DND-41 (cell line): ENCODE data around the gene MCL1.

ENCODE experiments used
- ATAC-seq: fragments of 200-7000 bp; cut with Tn5 transposase; 3 replicates; pipeline ENCODE4 v1.9.1; 2021; ENCODE audit warnings: low read depth; ENCODE audit not compliant: insufficient read depth
- DNase-seq: peaks from one replicate; pipeline ENCODE4 v3.0.0-alpha.2; 2020
- H2AFZ ChIP-seq: 2 replicates; pipeline ENCODE4 v1.6.0; 2012; ENCODE audit warnings: low read depth, low read length
- H3K27ac ChIP-seq: 2 replicates; pipeline ENCODE4 v1.5.1; 2012; ENCODE audit warnings: low read length, inconsistent platforms
- H3K27me3 ChIP-seq: fragments of 200-600 bp; sonication (generic); 2 replicates; pipeline ENCODE4 v1.6.0; 2012; ENCODE audit warnings: low read length, mild to moderate bottlenecking, inconsistent platforms; ENCODE audit not compliant: insufficient read depth, poor library complexity
- H3K36me3 ChIP-seq: 2 replicates; pipeline ENCODE4 v1.5.1; 2012; ENCODE audit warnings: low read length, inconsistent platforms; ENCODE audit not compliant: insufficient read depth
- H3K4me1 ChIP-seq: 2 replicates; pipeline ENCODE4 v1.5.1; 2012; ENCODE audit warnings: mild to moderate bottlenecking, low read length; ENCODE audit not compliant: insufficient read depth
- H3K4me2 ChIP-seq: 2 replicates; pipeline ENCODE4 v1.6.0; 2012; ENCODE audit warnings: mild to moderate bottlenecking, moderate library complexity, low read length, inconsistent platforms; ENCODE audit not compliant: insufficient read depth
- H3K4me3 ChIP-seq, 2 experiments: fragments of 200-600 bp in 1 of 2; shearing (Covaris generic) in 1 of 2; 2 replicates each; pipeline ENCODE4 v1.5.1; 2012 to 2016; ENCODE audit warnings: inconsistent platforms in 2 of 2, low read length in 2 of 2, mild to moderate bottlenecking in 2 of 2, low read depth in 1 of 2, moderate library complexity in 1 of 2
- H3K79me2 ChIP-seq: 2 replicates; pipeline ENCODE4 v1.6.0; 2012; ENCODE audit warnings: low read length, inconsistent platforms; ENCODE audit not compliant: insufficient read depth
- H3K9ac ChIP-seq: 2 replicates; pipeline ENCODE4 v1.6.0; 2012; ENCODE audit warnings: low read depth, mild to moderate bottlenecking, inconsistent platforms, low read length, moderate library complexity
- H3K9me3 ChIP-seq: 2 replicates; pipeline ENCODE4 v1.5.1; 2012; ENCODE audit warnings: low read length, moderate library complexity, mild to moderate bottlenecking, inconsistent platforms; ENCODE audit not compliant: insufficient read depth, severe bottlenecking
- H4K20me1 ChIP-seq: 2 replicates; pipeline ENCODE4 v1.6.0; 2012; ENCODE audit warnings: low read length; ENCODE audit not compliant: insufficient read depth
- CTCF ChIP-seq: IDR thresholded peaks from 2 replicates; pipeline ENCODE4 v1.5.1; 2012; ENCODE audit warnings: borderline replicate concordance, low read length, moderate library complexity, mild to moderate bottlenecking; ENCODE audit not compliant: poor library complexity, severe bottlenecking; ENCODE audit errors: extremely low read depth
- EZH2 ChIP-seq: IDR thresholded peaks from 3 replicates; pipeline ENCODE4 v1.6.1; 2012; ENCODE audit warnings: borderline replicate concordance, low read depth, mild to moderate bottlenecking, moderate library complexity, low read length, inconsistent platforms; ENCODE audit not compliant: severe bottlenecking

MCL1 gene

DNA sequence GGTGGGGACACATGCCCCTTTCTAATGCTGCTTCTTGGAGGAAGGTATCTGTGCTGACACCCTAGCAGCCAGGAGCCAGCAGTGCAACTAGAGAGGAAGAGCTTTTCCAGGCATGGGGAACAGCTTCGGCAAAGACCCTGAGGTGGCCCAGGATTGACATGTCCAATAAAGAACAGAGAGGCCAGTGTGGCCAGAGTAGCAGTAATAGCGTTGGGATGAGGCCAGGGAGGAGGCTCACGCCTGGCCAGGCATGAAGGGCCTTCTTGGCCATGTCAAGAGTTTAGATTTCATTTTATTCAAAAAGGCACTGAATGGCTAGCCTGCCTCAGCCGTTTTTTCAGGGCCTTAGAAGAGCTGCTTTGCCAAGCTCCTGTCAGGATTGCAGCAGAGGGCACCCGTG is 46.5 kb downstream of the MCL1 start:
- Histone ChIP-seq H3K9ac (no peak overlapping the region), H3K36me3 (no peaks in the 10 kb centered on the region), H3K27ac (no peak overlapping the region), H4K20me1 (no peaks in the 10 kb centered on the region), H3K27me3 (no peaks in the 10 kb centered on the region), H2AFZ (no peak overlapping the region), H3K4me2 (no peak overlapping the region), H3K79me2 (no peaks in the 10 kb centered on the region), H3K9me3 (no peaks in the 10 kb centered on the region), H3K4me3 (no peak overlapping the region), H3K4me1 (no peaks in the 10 kb centered on the region)
- ATAC-seq (no peak), DNase-seq (no peak)
- TF ChIP-seq EZH2: no peak

- DNase-seq: no peak
- no peaks in the 10 kb centered on the region for H3K27me3 ChIP-seq
- no peak overlapping the region for H3K4me3 ChIP-seq
- no peaks in the 10 kb centered on the region for H3K36me3 ChIP-seq
- H4K20me1 ChIP-seq: no peaks in the 10 kb centered on the region
- H2AFZ ChIP-seq: no peak overlapping the region
- no peaks in the 10 kb centered on the region for H3K4me1 ChIP-seq
- H3K9ac ChIP-seq: no peak overlapping the region
- ATAC-seq: no peak
- no peak overlapping the region for H3K4me2 ChIP-seq
- no peak overlapping the region for H3K27ac ChIP-seq
- no peaks in the 10 kb centered on the region for H3K9me3 ChIP-seq
- no peaks in the 10 kb centered on the region for H3K79me2 ChIP-seq
- no peak for TF ChIP-seq CTCF
- no peak for TF ChIP-seq EZH2
Measured at GRCh38 chr1:150530491-150531159, 48.8 kb downstream of the MCL1 start.

- no peaks in the 10 kb centered on the region for H4K20me1 ChIP-seq
- TF ChIP-seq CTCF: no peak
- no peak for TF ChIP-seq EZH2
- H3K9me3 ChIP-seq: no peaks in the 10 kb centered on the region
- H3K4me1 ChIP-seq: no peaks in the 10 kb centered on the region
- DNase-seq: no peak
- H2AFZ ChIP-seq: no peak overlapping the region
- H3K79me2 ChIP-seq: no peaks in the 10 kb centered on the region
- no peak overlapping the region for H3K4me3 ChIP-seq
- no peak overlapping the region for H3K4me2 ChIP-seq
- no peaks in the 10 kb centered on the region for H3K36me3 ChIP-seq
- no peak overlapping the region for H3K9ac ChIP-seq
- no peak overlapping the region for H3K27ac ChIP-seq
- no peaks in the 10 kb centered on the region for H3K27me3 ChIP-seq
- ATAC-seq: no peak
Measured at GRCh38 chr1:150529017-150529416, 50.4 kb downstream of the MCL1 start.

GRCh38 chr1:150528196-150528595 is 51.2 kb downstream of the MCL1 start:
- no peaks in the 10 kb centered on the region for H3K27me3 ChIP-seq
- no peak overlapping the region for H3K27ac ChIP-seq
- H3K36me3 ChIP-seq: no peaks in the 10 kb centered on the region
- no peak overlapping the region for H3K4me2 ChIP-seq
- no peaks in the 10 kb centered on the region for H3K79me2 ChIP-seq
- H4K20me1 ChIP-seq: no peaks in the 10 kb centered on the region
- no peak overlapping the region for H2AFZ ChIP-seq
- no peak overlapping the region for H3K9ac ChIP-seq
- H3K4me1 ChIP-seq: no peaks in the 10 kb centered on the region
- H3K9me3 ChIP-seq: no peaks in the 10 kb centered on the region
- no peak for TF ChIP-seq CTCF
- ATAC-seq: no peak
- DNase-seq: no peak
- no peak overlapping the region for H3K4me3 ChIP-seq
